ENCODE data around the gene RBM47.

- TF ChIP-seq REST (IDR thresholded peaks at IDR 0.05; ENCODE audit: low read depth), result no peak
- no peak for TF ChIP-seq ZBTB7A (IDR thresholded peaks at IDR 0.05; ENCODE audit: low read depth)
- no peak for TF ChIP-seq TCF12 (IDR thresholded peaks at IDR 0.05; ENCODE audit: low read depth)
These were observed 42.3 kb downstream of the RBM47 start for GRCh38 chr4:40587351-40587750.
